GM18507 (cell line): Measurements from ENCODE around the gene ARHGAP9.
A peak's percentile ranks its signal among the peaks of the same experiment; 100 is the strongest.
"Not testable (repeated sequence)": the region's sequence is repeated elsewhere in the genome, so short reads cannot be mapped to it uniquely, and the experiment has no call there.

ENCODE experiments used
- DNase-seq: peaks from one replicate; pipeline ENCODE4 v3.0.0; 2011; ENCODE audit warnings: low read depth; ENCODE audit not compliant: insufficient read length; ENCODE audit errors: extremely low spot score
- FAIRE-seq: peaks from 2 replicates; lab custom pipeline; 2011; peaks lifted over from hg19 to GRCh38; lab: Jason Lieb, UNC

The ARHGAP9 gene

DNA sequence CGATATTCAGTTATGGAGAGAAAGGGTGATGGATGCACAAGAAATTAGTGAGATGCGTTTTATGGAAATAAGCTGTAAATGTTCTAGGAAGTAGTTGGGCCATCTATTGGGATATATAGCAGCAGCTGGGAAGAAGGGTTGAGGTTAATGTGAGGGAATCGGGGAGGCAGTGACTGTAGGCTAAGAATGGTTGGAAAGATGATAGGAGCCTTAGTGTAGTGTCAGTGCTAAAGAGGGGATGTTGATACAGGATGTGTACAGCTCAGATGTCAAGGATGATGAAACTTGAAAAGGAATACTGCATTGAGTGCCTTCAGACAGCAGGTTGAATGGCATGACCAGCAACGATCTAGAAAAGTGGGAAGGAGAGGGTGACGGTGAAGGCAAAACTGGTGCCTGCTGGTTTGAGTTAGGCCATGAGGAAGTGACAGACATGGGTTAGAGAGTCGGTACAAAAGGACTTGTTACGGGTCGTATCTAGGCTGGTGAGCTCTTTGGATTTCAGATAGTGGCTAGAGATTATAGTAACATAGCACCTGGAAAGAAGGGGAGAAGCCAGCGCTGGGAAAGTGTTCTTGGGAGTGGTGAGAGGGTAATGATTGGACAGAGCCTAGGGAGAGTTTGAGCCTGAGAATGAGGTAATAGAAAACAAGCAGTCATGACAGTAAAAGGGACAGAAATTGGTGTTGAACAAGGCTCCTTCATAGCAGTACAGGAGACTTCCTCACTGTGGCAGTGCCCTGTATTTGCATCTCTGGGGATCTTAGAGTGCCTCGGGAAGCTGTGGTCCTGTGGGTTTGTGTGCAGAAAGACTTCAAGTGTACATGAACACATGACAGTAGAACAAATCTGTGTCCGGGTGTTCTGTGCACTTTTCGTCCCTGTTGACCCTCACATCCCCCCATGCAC is 17.8 kb upstream of the ARHGAP9 start:
- DNase-seq (no peak), FAIRE-seq (no peak)

DNA sequence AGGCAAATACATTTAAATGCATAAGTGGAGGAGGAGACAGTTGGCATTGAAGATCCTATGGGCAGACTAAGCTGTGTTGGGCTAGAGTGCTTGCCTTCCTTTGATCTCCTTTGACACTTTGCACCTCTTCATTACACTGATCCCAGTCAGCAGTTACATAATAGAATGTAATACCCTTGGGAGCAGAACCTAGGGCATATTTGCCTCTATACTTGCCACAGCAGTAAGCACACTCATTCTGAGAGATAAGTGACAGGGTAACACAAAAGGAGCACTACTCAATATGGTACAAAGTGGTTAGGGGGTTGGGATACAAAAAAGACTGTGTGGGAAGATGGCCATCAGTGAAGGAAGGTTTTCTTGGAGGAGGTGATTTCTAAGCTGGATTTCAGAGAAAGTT is 17.2 kb upstream of the ARHGAP9 start:
- no peak for DNase-seq
- FAIRE-seq: no peak

- not testable (repeated sequence) for FAIRE-seq, DNase-seq
Observed at GRCh38 chr12:57495051-57495701, 15.5 kb upstream of the ARHGAP9 start.

DNA sequence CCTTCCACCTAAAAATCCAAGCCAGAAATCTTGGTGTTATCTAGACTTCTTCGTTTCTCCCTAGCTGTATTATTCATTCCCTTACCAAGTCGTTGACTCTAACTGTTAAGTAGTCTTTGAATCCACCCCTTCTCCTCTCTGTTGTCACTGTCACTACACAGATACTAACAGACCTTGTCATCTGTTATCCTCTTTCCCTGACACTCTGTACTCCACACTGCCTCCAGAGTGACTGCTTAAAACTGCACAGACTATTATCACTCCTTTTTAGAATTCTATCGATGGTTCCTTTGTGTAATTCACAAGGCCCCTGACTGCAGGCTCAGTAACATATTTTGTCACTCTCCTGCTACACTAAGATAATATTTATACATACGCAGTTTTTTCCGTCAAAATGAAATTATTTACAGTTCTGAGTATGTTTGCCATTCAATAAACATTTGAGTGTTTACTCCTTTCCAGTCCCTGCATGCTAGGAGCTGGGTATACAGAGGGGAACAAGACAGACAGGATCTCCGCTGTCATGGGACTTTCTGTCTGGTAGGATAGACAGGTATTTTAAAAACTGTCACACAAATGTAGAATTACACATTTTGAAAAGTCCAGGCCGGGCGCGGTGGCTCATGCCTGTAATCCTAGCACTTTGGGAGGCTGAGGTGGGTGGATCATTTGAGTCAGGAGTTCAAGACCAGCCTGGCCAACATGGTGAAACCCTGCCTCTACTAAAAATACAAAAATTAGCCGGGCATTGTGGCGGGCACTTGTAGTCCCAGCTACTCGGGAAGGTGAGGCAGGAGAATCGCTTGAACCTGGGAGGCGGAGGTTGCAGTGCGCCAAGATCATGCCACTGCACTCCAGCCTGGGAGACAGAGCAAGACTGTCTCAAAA is 12.0 kb upstream of the ARHGAP9 start:
- no peak for FAIRE-seq

GRCh38 chr12:57490126-57490525 is 10.5 kb upstream of the ARHGAP9 start:
- FAIRE-seq (no peak), DNase-seq (no peak)

More for the DNA sequence above, 12.0 kb upstream of the ARHGAP9 start:
- DNase-seq: no peak

DNA sequence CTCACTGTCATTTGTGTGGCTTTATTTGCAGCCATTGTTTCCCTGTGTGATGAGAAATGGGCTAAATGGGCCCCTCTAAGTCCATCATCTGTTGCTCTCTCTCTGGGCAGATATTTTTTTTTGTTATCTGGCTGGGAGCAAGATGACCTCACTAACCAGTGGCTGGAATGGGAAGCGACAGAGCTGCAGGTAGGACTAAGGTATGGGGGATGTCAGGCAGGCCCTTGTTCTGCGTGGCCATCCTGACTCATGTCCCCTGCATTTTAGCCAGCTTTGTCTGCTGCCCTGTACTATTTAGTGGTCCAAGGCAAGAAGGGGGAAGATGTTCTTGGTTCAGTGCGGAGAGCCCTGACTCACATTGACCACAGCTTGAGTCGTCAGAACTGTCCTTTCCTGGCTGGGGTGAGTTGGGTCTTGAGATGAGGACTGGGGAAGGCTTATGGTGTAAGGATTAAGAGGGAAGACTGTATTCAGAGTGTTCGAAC is 9.5 kb upstream of the ARHGAP9 start:
- DNase-seq (no peak), FAIRE-seq (no peak)

DNA sequence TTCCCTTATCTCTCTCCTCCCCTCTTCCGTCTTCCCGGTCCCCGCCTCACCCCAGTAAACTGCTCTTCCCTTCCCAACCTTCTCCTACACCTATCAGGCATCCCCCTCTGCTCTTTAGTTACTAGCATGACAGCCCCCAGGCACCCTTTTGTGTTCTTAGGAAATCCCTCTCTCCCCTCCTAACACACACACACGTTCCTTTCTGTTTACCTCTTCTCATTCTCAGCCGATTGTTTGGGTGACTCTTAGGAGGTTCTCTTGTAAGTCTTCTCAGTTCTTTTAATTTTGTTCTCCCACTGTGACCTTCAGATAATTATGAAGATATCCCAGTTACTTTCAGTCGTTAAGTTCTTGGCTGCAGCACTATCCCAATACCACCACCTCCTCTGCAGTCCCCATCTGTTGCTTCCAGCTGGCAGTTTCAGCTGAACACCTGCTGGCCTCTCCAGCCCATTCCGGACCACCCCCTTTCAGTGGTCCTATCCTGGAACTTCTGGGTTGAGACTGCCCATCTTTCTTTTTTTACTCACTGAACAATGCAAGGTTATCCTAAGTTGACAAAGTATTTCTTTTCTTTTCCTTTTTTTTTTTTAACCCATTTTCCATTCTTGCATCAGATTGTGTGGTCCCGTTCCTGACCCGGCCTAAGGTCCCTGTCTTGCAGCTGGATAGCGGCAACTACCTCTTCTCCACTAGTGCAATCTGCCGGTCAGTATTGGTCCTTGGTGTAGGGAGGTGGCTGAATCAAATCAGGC is 8.9 kb upstream of the ARHGAP9 start:
- peak; percentile 5 for FAIRE-seq
- DNase-seq: no peak

DNA sequence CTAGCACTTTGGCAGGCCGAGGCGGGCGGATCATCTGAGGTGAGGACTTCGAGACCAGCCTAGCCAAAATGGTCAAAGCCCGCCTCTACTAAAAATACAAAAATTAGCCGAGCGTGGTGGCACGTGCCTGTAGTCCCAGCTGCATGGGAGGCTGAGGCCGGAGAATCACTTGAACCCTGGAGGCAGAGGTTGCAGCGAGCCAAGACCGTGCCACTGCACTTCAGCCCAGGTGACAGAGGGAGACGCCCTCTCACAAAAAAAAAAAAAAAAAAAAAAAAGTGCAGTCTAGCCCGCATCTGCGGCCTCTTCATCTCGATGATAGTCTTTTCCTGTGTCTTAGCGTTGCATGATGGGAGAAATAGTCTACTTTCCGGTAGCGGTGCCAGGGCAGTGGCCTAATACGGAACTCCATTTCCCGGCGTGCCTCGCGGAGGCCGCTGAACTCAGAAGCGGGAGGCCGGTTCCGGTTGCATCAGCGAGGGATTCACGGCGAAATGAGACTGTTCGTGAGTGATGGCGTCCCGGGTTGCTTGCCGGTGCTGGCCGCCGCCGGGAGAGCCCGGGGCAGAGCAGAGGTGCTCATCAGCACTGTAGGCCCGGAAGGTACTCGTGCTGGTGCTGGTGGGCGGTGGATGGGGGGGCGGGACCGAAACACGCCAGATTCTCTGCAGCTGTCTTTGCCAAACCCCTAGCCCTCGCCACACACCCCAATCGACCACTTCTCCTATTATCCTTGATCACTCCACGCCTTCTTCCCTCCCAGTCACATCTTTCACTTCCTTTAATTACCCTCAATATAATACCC is 8.1 kb upstream of the ARHGAP9 start, which contains the start of gene MARS1:
MARS1 (plus strand) TSS at position 472 of the 805 bp plus-strand sequence; CDS start at position 495, 23 bp downstream.
- FAIRE-seq (peak; percentile 96), DNase-seq (peak; percentile 87)

- no peak for DNase-seq
- no peak for FAIRE-seq
Observed at GRCh38 chr12:57487055-57487596, 7.5 kb upstream of the ARHGAP9 start.

GRCh38 chr12:57485695-57486094 is 6.0 kb upstream of the ARHGAP9 start:
- no peak for DNase-seq
- FAIRE-seq: no peak

DNA sequence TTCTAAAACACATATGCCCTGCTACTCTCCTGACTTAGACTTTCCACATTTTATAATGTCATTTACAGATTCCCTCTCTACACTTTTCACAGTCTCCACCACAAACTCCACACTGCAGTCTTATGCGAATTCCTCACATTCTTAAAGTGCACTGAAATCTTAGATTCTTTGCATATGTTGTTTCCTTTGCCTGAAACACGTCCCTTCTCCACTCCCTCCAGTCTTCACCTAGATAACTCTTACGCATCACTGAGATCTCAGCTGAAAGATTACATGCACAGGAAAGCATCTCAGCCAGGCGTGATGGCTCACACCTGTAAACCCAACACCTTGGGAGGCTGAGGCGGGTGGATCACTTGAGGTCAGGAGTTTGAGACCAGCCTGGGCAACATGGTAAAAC is 3.8 kb upstream of the ARHGAP9 start:
- DNase-seq: no peak
- no peak for FAIRE-seq

DNA sequence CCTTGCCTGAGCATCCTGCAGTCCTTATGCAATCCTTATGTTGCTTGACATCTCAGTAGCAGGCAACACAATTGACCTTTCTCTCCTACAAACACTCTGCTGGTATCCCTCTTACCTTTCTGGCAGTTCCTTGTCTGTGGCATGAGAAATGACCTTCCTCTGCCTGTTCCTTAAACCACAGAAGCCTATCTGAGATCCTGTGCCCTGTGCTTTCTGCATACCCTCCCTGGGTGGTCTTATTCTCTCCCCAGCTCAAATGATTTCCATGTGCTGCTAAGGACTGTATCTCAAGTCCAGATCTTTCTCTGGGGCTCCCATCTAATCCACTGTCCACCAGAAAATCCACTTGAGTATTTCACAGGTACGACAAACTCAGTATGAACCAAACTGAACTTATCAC is 2.0 kb upstream of the ARHGAP9 start:
- DNase-seq (no peak), FAIRE-seq (no peak)

GRCh38 chr12:57479043-57479375 is 657 bp downstream of the ARHGAP9 start:
- peak; percentile 38 for FAIRE-seq
- no peak for DNase-seq

- DNase-seq (no peak), FAIRE-seq (peak; percentile 94)
Observed at GRCh38 chr12:57477710-57478681, 1.7 kb downstream of the ARHGAP9 start.

GRCh38 chr12:57476993-57477709 is 2.5 kb downstream of the ARHGAP9 start:
- DNase-seq: no peak
- peak; percentile 64 for FAIRE-seq
